Neural progenitor cell (in vitro differentiated cells): Measurements from ENCODE around the gene KRT8. TPM values are rescaled to one million over a fixed set of nuclear protein-coding genes. Genes with fewer than 3 reads are reported as not detected.

Source experiments
- DNase-seq: peaks from one replicate; pipeline ENCODE4 v3.0.0-alpha.2; 2016; ENCODE audit warnings: low spot score
- H2AFZ ChIP-seq: fragments of 200-600 bp; sonication (generic); replicated peaks from 2 replicates; pipeline ENCODE4 v1.6.1; 2016; ENCODE audit warnings: antibody characterized with exemption
- H3F3A ChIP-seq: fragments of 200-600 bp; sonication (generic); 2 replicates; pipeline ENCODE4 v1.6.1; 2016; ENCODE audit warnings: antibody characterized with exemption, low read depth
- H3K27ac ChIP-seq: fragments of 200-600 bp; sonication (generic); 2 replicates; pipeline ENCODE4 v1.5.1; 2016; ENCODE audit warnings: mild to moderate bottlenecking
- H3K27me3 ChIP-seq: fragments of 200-600 bp; sonication (generic); 2 replicates; pipeline ENCODE4 v1.6.1; 2016; ENCODE audit warnings: mild to moderate bottlenecking, moderate library complexity
- H3K36me3 ChIP-seq: fragments of 200-600 bp; sonication (generic); 2 replicates; pipeline ENCODE4 v1.5.1; 2016
- H3K4me1 ChIP-seq: fragments of 200-600 bp; sonication (generic); 2 replicates; pipeline ENCODE4 v1.6.1; 2016; ENCODE audit warnings: mixed run types
- H3K4me2 ChIP-seq: fragments of 200-600 bp; sonication (generic); 2 replicates; pipeline ENCODE4 v1.6.1; 2016
- H3K4me3 ChIP-seq: fragments of 200-600 bp; sonication (generic); 2 replicates; pipeline ENCODE4 v1.5.1; 2016
- H3K79me2 ChIP-seq: fragments of 200-600 bp; sonication (generic); 2 replicates; pipeline ENCODE4 v1.6.1; 2016; ENCODE audit warnings: low read depth
- H3K9ac ChIP-seq: fragments of 200-600 bp; sonication (generic); 2 replicates; pipeline ENCODE4 v1.6.1; 2016
- H3K9me3 ChIP-seq: fragments of 200-600 bp; sonication (generic); 2 replicates; pipeline ENCODE4 v1.5.1; 2016; ENCODE audit warnings: low read depth
- H4K20me1 ChIP-seq: fragments of 200-600 bp; sonication (generic); 2 replicates; pipeline ENCODE4 v1.6.1; 2016; ENCODE audit warnings: low read depth
- H3K27ac Mint-ChIP-seq: 3 replicates; pipeline ENCODE4 v1.8.0; 2021; ENCODE audit warnings: mixed read lengths
- H3K27me3 Mint-ChIP-seq: 2 replicates; pipeline ENCODE4 v1.8.0; 2022; ENCODE audit warnings: low read depth, mild to moderate bottlenecking, inconsistent platforms, moderate library complexity, mixed read lengths; ENCODE audit not compliant: insufficient read depth
- H3K36me3 Mint-ChIP-seq: 3 replicates; pipeline ENCODE4 v1.8.0; 2021; ENCODE audit warnings: mixed read lengths
- H3K4me1 Mint-ChIP-seq: 3 replicates; pipeline ENCODE4 v1.8.0; 2021; ENCODE audit warnings: mixed read lengths
- H3K4me3 Mint-ChIP-seq: 3 replicates; pipeline ENCODE4 v1.8.0; 2021; ENCODE audit warnings: mild to moderate bottlenecking, moderate library complexity, mixed read lengths
- H3K9me3 Mint-ChIP-seq: 3 replicates; pipeline ENCODE4 v1.8.0; 2020; ENCODE audit warnings: mixed read lengths
- EZH2 ChIP-seq: fragments of 200-600 bp; sonication (generic); IDR thresholded peaks from 2 replicates; pipeline ENCODE4 v1.6.1; 2017; ENCODE audit warnings: antibody characterized with exemption, mild to moderate bottlenecking, moderate library complexity
- EZH2phosphoT487 ChIP-seq: fragments of 200-600 bp; sonication (generic); IDR thresholded peaks from 2 replicates; pipeline ENCODE4 v1.6.1; 2017; ENCODE audit warnings: antibody characterized with exemption
- total RNA-seq: library from RNA; depleted of rRNA; stranded (reverse); fragments of >200 nt; gene quantifications from 2 replicates; pipeline ENCODE4 v1.2.3, GENCODE V29; 2015; ENCODE audit warnings: low replicate concordance
- TF ChIP-seq, protein P1 (sequence below): fragments of 200-600 bp; sonication (generic); IDR thresholded peaks from 2 replicates; pipeline ENCODE4 v1.5.1; 2017; ENCODE audit warnings: antibody characterized with exemption, mild to moderate bottlenecking

Gene KRT8
- total RNA-seq, 1 donor from 2014 or later = 168 TPM

DNA sequence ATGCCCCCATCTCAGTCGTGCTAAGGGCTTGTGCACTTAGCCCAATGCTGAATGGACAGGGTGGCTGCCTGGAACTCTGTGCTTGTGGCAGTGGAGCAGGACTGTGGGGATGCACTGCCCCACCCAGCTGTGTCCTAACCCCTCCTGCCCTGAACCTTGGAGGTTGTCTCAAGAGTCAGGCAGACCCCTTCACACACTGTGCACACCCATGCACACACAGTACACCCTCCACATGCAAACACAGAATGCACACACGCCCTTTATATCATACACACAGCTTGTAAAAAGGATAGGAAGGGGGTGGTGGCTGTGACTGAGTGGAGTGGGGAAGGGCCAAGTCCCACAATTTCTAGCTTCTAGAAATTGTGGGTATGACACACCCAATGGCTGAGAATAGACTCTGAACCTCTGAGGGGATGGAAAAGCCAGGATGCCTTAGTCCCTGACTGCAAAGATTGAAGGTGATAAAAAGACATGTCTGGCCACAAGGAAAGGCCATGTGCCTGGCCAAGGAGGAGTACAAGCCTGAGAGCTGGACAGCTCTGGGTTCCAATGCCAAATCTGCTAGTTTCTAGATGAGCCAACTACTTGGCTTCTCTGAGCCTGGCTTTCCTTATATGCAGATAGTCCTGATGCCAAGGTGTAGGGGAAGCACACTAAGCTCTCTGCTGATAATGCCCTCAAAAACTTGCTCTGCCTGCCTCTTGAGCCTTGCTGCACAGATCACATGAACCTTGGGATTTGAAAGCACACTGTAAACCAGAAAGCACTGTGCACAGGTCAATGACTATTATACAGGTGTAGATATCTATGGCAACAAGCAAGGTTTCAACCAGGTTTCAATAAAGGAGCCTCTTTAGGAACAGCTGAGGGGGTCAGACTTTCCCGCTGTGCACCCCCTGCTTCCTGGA, 8.4 kb downstream of the KRT8 start:
- Histone ChIP-seq H3K27ac (no peak overlapping the region), H3K9ac (no peak overlapping the region), H3F3A (no peaks in the 10 kb centered on the region), H3K4me1 (no peaks in the 10 kb centered on the region), H3K36me3 (no peaks in the 10 kb centered on the region), H3K4me2 (no peak overlapping the region), H3K9me3 (no peaks in the 10 kb centered on the region), H3K27me3 (no peaks in the 10 kb centered on the region), H4K20me1 (no peaks in the 10 kb centered on the region), H3K79me2 (no peaks in the 10 kb centered on the region), H2AFZ (no peak overlapping the region), H3K4me3 (no peak overlapping the region)
- H3K36me3 Mint-ChIP-seq = peaks cover 7% of the 10 kb centered on the region
- no peaks in the 10 kb centered on the region for H3K4me1 Mint-ChIP-seq
- TF ChIP-seq EZH2 = no peak
- TF ChIP-seq, protein P1, sequence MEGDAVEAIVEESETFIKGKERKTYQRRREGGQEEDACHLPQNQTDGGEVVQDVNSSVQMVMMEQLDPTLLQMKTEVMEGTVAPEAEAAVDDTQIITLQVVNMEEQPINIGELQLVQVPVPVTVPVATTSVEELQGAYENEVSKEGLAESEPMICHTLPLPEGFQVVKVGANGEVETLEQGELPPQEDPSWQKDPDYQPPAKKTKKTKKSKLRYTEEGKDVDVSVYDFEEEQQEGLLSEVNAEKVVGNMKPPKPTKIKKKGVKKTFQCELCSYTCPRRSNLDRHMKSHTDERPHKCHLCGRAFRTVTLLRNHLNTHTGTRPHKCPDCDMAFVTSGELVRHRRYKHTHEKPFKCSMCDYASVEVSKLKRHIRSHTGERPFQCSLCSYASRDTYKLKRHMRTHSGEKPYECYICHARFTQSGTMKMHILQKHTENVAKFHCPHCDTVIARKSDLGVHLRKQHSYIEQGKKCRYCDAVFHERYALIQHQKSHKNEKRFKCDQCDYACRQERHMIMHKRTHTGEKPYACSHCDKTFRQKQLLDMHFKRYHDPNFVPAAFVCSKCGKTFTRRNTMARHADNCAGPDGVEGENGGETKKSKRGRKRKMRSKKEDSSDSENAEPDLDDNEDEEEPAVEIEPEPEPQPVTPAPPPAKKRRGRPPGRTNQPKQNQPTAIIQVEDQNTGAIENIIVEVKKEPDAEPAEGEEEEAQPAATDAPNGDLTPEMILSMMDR = no peak
- TF ChIP-seq EZH2phosphoT487 = no peak
- H3K9me3 Mint-ChIP-seq = peaks cover 3% of the 10 kb centered on the region
- peaks cover 4% of the 10 kb centered on the region for H3K27me3 Mint-ChIP-seq
- no peak overlapping the region for H3K4me3 Mint-ChIP-seq
- peak overlapping the region; percentile 54 for H3K27ac Mint-ChIP-seq
- no peak for DNase-seq

DNA sequence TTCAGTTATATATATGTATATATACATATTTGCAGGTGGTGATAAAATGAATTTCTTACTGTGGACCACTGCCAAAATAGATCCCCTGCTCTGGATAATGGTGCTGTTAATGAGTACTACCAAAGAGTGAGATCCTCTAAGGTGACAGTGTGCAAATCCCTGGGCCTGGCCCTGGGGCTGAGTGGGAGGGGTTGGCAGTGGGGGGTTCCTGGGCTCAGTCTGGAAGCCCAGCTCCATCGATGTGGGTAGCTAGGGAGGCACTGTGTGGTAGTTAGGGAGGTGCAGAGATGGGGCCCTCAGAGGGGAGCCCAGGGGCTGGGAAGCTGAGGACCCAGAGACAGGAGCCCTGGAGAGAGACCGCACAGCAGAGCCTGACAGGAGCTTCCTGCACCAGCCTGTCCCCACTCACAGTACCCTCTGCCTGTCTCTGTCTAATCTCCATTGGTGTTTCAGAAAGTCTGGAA, 9.1 kb downstream of the KRT8 start:
- H3K4me1 Mint-ChIP-seq = no peaks in the 10 kb centered on the region
- Histone ChIP-seq H2AFZ (no peak overlapping the region), H3K36me3 (no peaks in the 10 kb centered on the region), H3K4me3 (no peak overlapping the region), H3K27me3 (no peaks in the 10 kb centered on the region), H3K27ac (no peak overlapping the region), H3K4me2 (no peak overlapping the region), H4K20me1 (no peaks in the 10 kb centered on the region), H3K4me1 (no peaks in the 10 kb centered on the region), H3F3A (no peaks in the 10 kb centered on the region), H3K79me2 (no peaks in the 10 kb centered on the region), H3K9me3 (no peaks in the 10 kb centered on the region), H3K9ac (no peak overlapping the region)
- TF ChIP-seq EZH2phosphoT487 = no peak
- TF ChIP-seq, protein P1 = no peak
- TF ChIP-seq EZH2 = no peak
- H3K36me3 Mint-ChIP-seq = peaks cover 5% of the 10 kb centered on the region
- H3K27ac Mint-ChIP-seq = peak overlapping the region; percentile 25
- H3K27me3 Mint-ChIP-seq = peaks cover 4% of the 10 kb centered on the region
- H3K9me3 Mint-ChIP-seq = peaks cover 3% of the 10 kb centered on the region
- no peak overlapping the region for H3K4me3 Mint-ChIP-seq
- DNase-seq = no peak

DNA sequence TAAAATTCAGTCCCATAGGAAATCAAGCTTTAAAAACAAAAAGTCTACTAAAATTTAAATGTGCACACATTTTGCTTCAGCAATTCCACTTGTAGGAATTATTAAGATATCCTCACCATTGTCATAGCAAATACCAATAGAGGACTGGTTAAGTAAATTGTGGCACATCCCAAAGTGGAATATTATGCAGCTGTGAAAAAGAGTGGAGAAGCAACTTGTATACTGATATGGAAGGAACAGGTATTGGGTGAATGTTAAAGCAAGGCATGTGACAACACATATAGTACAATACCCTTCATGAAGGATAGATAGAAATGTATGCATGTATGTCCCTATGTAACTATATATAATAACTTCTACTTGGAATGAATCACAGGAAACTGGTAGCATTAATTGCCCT, 11.9 kb downstream of the KRT8 start:
- H3K4me3 ChIP-seq = no peak overlapping the region
- no peak overlapping the region for H3K27ac ChIP-seq
- no peak overlapping the region for H3K4me2 ChIP-seq
- Mint-ChIP-seq H3K27ac (no peak overlapping the region), H3K9me3 (peaks cover 3% of the 10 kb centered on the region), H3K36me3 (no peaks in the 10 kb centered on the region), H3K27me3 (peaks cover 2% of the 10 kb centered on the region), H3K4me1 (no peaks in the 10 kb centered on the region), H3K4me3 (no peak overlapping the region)
- no peak for TF ChIP-seq EZH2
- TF ChIP-seq, protein P1 = no peak
- no peak for TF ChIP-seq EZH2phosphoT487
- no peaks in the 10 kb centered on the region for H3K9me3 ChIP-seq
- no peak overlapping the region for H2AFZ ChIP-seq
- DNase-seq = no peak
- H3K79me2 ChIP-seq = no peaks in the 10 kb centered on the region
- H3K9ac ChIP-seq = no peak overlapping the region
- H3K4me1 ChIP-seq = no peaks in the 10 kb centered on the region
- no peaks in the 10 kb centered on the region for H4K20me1 ChIP-seq
- H3F3A ChIP-seq = no peaks in the 10 kb centered on the region
- H3K27me3 ChIP-seq = no peaks in the 10 kb centered on the region
- no peaks in the 10 kb centered on the region for H3K36me3 ChIP-seq
